Measurements from ENCODE around the gene SACM1L. TPM values are rescaled to one million over a fixed set of nuclear protein-coding genes. Genes with fewer than 3 reads are reported as not detected.

SACM1L gene
- total RNA-seq, 1 experiment from 2014 or later = 31.6 TPM

DNA sequence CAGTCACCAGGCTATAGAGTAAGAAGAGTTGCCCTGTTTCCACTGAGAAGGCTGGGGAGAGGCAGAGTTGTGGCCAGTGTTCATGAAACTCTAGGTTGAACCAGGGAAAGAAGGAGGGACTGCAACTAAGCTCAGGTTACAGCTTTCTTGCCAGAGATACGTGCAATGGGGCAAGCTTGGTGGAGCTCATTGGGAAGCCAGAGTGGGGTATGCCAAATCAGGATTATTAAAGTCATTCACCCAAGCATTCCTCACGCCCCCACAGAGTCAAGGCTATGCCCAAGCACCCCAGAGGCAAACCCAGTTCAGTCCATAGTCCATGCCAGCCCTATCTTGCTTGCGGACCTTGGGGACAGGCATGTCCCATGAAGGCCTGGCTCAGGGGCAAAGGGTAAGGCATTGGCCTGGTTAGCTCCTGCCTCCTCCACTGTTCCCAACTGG lies 89.6 kb downstream of the SACM1L start:
- BruUV-seq (replicated peaks) = no TSS peak
- Histone ChIP-seq H3K9me3 (ENCODE audit: control insufficient read depth, insufficient read depth, low read depth, low read length) (no peaks in the 10 kb centered on the region), H3K4me3 (ENCODE audit: low read depth in 2 of 2, low read length in 2 of 2) (no peak overlapping the region), H3K4me1 (ENCODE audit: control insufficient read depth, insufficient read depth, low read length) (no peaks in the 10 kb centered on the region), H3K36me3 (ENCODE audit: control insufficient read depth, insufficient read depth, low read length) (no peaks in the 10 kb centered on the region), H3K27ac (ENCODE audit: low read length) (no peak overlapping the region), H3K27me3 (ENCODE audit: control insufficient read depth, insufficient read depth, low read length) (no peaks in the 10 kb centered on the region)
- ChIA-PET CTCF (no interaction called here), POLR2A (no interaction called here)
- TF ChIP-seq POLR2AphosphoS5 (IDR thresholded peaks at IDR 0.05; ENCODE audit: low read depth, low read length) (no peak), TCF7L2 (IDR thresholded peaks at IDR 0.05; ENCODE audit: low read depth, low read length) (no peak), SIN3A (IDR thresholded peaks at IDR 0.05; ENCODE audit: borderline replicate concordance, insufficient read depth, low read depth, low read length) (no peak)
- TF ChIP-seq, protein P1, sequence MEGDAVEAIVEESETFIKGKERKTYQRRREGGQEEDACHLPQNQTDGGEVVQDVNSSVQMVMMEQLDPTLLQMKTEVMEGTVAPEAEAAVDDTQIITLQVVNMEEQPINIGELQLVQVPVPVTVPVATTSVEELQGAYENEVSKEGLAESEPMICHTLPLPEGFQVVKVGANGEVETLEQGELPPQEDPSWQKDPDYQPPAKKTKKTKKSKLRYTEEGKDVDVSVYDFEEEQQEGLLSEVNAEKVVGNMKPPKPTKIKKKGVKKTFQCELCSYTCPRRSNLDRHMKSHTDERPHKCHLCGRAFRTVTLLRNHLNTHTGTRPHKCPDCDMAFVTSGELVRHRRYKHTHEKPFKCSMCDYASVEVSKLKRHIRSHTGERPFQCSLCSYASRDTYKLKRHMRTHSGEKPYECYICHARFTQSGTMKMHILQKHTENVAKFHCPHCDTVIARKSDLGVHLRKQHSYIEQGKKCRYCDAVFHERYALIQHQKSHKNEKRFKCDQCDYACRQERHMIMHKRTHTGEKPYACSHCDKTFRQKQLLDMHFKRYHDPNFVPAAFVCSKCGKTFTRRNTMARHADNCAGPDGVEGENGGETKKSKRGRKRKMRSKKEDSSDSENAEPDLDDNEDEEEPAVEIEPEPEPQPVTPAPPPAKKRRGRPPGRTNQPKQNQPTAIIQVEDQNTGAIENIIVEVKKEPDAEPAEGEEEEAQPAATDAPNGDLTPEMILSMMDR (IDR thresholded peaks at IDR 0.05) = no peak
- TF ChIP-seq, protein P2, sequence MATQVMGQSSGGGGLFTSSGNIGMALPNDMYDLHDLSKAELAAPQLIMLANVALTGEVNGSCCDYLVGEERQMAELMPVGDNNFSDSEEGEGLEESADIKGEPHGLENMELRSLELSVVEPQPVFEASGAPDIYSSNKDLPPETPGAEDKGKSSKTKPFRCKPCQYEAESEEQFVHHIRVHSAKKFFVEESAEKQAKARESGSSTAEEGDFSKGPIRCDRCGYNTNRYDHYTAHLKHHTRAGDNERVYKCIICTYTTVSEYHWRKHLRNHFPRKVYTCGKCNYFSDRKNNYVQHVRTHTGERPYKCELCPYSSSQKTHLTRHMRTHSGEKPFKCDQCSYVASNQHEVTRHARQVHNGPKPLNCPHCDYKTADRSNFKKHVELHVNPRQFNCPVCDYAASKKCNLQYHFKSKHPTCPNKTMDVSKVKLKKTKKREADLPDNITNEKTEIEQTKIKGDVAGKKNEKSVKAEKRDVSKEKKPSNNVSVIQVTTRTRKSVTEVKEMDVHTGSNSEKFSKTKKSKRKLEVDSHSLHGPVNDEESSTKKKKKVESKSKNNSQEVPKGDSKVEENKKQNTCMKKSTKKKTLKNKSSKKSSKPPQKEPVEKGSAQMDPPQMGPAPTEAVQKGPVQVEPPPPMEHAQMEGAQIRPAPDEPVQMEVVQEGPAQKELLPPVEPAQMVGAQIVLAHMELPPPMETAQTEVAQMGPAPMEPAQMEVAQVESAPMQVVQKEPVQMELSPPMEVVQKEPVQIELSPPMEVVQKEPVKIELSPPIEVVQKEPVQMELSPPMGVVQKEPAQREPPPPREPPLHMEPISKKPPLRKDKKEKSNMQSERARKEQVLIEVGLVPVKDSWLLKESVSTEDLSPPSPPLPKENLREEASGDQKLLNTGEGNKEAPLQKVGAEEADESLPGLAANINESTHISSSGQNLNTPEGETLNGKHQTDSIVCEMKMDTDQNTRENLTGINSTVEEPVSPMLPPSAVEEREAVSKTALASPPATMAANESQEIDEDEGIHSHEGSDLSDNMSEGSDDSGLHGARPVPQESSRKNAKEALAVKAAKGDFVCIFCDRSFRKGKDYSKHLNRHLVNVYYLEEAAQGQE (IDR thresholded peaks at IDR 0.05; ENCODE audit: insufficient read depth in 1 of 2, low read depth in 2 of 2, low read length in 1 of 2) = no peak
- no peak for ATAC-seq
- intact Hi-C loops (cut with micrococcal nuclease; ENCODE audit: unreplicated experiment) = no loop called here
- in situ Hi-C loops (cut with HindIII; ENCODE audit: low pct_unique_long_range_greater_than_20kb, low sequenced_read_pairs) = no loop called here
- DNase-seq (ENCODE audit: low read depth, low spot score) = no peak

DNA sequence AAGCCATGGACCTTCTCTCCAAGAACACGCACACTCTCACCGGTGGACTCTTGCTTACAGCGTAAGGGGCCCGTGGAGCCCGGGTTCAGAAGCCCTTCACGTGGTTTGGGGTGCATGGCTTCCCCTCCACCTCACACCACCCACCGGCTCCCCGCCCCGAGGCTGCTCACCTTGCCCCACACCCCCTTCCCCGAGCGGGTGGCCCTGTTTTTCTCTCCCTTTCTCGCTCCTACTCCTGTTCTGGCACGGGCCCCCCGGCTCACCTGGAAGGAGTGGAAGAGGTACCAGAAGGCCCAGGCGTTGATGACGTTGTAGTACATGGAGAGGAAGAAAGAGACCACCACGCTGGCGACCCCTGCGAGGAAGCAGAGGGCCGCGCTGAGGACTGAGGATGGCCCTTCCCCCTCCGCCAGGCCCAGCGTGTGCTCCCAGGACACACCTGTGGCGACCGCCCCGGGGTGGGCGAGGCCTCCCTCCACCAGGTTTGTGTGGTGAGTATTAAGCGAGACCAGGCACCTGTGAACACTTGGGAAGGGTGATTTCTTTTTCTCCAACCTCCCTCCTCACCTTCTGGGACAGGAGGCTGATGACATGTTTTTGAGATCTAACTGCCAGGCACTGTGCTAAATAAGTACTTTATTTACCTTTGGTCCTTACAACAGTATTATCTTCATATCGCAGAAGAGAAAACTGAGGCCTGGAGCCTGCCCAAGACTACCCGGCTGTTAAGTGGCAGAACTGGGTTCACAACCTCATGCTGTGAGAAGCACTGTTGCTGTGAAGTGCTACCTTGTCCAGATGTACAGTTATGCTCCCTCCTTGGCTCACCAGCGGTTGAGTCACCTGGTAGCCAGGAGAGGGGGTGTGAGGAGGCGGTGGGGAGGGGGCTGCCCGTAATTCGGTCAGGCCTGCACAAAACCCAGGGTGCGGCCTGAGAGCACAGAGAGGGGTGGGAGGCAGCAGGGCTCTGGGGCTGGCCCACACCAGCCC lies 90.8 kb downstream of the SACM1L start:
- no TSS peak for BruUV-seq (replicated peaks)
- no peak for TF ChIP-seq SIN3A (IDR thresholded peaks at IDR 0.05; ENCODE audit: borderline replicate concordance, insufficient read depth, low read depth, low read length)
- TF ChIP-seq POLR2AphosphoS5 (IDR thresholded peaks at IDR 0.05; ENCODE audit: low read depth, low read length) = no peak
- TF ChIP-seq, protein P1 (IDR thresholded peaks at IDR 0.05) = no peak
- Histone ChIP-seq H3K4me1 (ENCODE audit: control insufficient read depth, insufficient read depth, low read length) (no peaks in the 10 kb centered on the region), H3K27ac (ENCODE audit: low read length) (no peak overlapping the region), H3K9me3 (ENCODE audit: control insufficient read depth, insufficient read depth, low read depth, low read length) (no peaks in the 10 kb centered on the region), H3K36me3 (ENCODE audit: control insufficient read depth, insufficient read depth, low read length) (no peaks in the 10 kb centered on the region), H3K27me3 (ENCODE audit: control insufficient read depth, insufficient read depth, low read length) (no peaks in the 10 kb centered on the region), H3K4me3 (ENCODE audit: low read depth in 2 of 2, low read length in 2 of 2) (no peak overlapping the region)
- in situ Hi-C loops (cut with HindIII; ENCODE audit: low pct_unique_long_range_greater_than_20kb, low sequenced_read_pairs) = no loop called here
- CTCF ChIA-PET = no interaction called here
- POLR2A ChIA-PET = no interaction called here
- DNase-seq (ENCODE audit: low read depth, low spot score) (no peak), ATAC-seq (no peak)
- intact Hi-C loops (cut with micrococcal nuclease; ENCODE audit: unreplicated experiment) = no loop called here

Measured in Panc1 (cell line).